GM08714 (cell line): ENCODE results near the gene GPR137B.

Experiments used
- H3K4me3 ChIP-seq: fragments of 200-500 bp; sonication (Bioruptor generic); 2 replicates; pipeline ENCODE4 v1.5.1; 2014; ENCODE audit warnings: mild to moderate bottlenecking, low read length, inconsistent platforms
- ZNF274 ChIP-seq: IDR thresholded peaks from 2 replicates; pipeline ENCODE4 v1.6.1; 2012; ENCODE audit warnings: mild to moderate bottlenecking, low read depth, low read length

Gene GPR137B

DNA sequence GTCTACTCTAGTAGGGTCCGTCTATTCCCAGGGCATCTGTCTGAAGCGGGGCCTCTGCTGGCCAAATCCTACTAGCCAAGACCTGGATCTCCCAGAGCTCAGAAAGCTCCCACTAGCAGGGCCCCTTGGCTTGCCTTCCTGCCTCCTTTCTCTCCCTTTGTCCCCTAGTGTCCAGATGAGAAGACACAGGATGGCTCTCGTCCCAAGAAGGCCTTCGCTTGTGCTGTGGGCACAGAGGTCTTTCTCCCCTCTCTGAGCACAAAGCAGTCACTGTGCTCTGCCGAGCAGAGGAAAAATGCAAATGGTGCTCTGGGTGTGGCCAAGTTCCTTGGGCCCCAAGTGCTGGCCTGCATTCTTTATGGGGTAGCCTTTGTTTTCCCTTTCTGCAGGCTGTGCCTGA, 13.0 kb upstream of the GPR137B start:
- no peak overlapping the region for H3K4me3 ChIP-seq
- no peak for TF ChIP-seq ZNF274

DNA sequence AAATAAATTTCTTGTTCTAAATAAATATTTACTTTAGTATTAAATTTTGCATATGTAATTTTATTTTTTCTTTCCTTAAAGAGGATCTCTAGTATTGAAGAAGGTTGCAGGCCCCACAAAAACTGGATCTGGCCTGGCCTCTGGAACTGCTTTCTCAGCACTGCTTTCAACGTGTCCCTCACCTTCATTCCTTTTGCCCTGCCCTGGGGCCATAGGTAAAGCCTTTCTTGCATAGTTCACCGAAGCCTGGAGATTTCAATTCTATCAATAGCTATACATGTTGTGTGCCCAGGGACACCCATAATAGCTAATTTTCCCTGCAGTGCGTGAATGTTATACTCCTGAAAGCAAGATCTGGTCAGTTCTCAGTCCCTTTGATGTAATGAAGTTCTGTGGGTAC, 12.0 kb upstream of the GPR137B start:
- no peak for TF ChIP-seq ZNF274
- H3K4me3 ChIP-seq, result no peak overlapping the region

DNA sequence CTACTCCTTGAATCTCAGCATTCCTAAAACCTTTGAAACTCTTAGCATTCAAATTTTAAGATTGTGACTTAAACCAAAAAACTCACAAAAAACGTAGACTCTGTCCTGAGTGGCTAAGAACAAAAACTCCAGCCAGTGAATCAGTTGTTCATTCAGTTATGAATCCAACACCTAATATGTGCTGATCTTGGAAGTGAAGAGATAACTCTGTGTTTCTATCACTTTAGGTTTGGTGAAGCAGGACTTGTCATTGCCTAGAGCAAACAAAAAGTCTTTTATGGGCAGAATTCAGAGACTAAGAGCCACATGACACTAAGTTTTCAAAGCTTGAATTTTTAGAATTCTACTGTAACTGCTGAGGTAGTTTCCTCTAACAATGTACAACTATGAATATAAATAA, 10.4 kb upstream of the GPR137B start:
- H3K4me3 ChIP-seq, result no peak overlapping the region
- no peak for TF ChIP-seq ZNF274

DNA sequence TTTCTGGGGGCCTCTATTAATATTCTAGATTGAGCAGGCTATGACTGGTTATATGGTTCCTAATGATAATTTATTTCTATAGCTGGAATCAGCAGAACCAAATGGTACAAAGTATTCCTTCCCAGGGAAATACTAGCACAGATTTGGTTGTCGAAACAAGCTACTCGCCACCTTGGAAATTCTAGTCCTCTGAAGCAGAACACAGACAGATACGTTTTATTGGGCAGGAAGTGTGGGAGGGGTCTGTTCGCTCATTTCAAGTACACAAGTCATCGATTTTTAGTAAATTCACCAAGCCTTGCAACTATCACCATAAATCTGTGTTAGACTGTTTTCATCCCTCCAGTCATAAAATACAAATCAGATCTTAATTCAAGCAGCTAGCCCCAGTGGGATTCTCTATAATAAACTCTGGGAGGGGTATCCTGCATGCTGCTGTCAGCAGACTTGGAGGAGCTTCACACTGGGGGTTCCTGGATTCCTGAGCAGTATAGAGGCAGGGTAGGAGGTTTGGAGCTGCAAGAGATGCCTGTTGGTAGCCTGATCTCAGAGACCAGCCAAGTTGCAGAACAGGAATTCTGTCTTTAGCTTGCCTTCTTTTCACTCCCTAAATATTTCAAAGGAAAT, 9.8 kb upstream of the GPR137B start:
- H3K4me3 ChIP-seq, result no peak overlapping the region
- no peak for TF ChIP-seq ZNF274

DNA sequence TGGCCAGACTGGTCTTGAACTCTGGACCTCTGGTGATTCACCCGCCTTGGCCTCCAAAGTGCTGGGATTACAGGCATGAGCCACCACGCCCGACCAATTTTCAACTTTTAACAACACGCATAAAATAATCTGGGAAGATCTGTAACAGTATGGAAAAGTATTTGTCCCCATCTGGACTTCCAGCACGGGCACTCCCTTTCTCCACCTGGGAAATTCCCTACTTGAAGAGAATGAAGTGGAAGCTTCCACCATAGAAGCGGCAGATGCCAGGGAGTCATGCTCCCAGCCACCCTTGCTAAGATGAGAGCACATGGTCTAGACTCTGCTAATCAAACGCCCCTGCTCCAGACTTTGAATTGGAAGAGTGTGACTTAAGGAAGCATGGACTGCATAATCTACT, 9.0 kb upstream of the GPR137B start:
- TF ChIP-seq ZNF274, result no peak
- no peak overlapping the region for H3K4me3 ChIP-seq

DNA sequence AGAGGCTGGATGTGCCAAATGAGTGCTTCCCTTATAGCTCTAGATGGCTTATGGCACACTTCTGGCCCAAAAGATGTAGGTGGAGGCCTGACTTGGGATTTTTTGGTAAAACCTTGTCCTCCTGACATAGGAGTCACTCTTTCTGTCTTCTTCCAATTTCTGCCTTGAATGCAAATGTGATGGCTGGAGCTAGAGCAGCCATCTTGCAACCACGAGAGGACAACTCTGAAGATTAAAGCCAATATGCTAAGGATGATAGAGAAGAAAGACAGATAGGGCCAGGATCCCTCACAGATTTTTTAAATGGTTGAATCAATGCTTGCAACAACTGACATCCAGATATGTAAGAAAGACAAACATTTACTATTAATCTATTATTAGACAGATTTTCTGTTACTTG, 8.5 kb upstream of the GPR137B start:
- no peak for TF ChIP-seq ZNF274
- H3K4me3 ChIP-seq, result no peak overlapping the region

DNA sequence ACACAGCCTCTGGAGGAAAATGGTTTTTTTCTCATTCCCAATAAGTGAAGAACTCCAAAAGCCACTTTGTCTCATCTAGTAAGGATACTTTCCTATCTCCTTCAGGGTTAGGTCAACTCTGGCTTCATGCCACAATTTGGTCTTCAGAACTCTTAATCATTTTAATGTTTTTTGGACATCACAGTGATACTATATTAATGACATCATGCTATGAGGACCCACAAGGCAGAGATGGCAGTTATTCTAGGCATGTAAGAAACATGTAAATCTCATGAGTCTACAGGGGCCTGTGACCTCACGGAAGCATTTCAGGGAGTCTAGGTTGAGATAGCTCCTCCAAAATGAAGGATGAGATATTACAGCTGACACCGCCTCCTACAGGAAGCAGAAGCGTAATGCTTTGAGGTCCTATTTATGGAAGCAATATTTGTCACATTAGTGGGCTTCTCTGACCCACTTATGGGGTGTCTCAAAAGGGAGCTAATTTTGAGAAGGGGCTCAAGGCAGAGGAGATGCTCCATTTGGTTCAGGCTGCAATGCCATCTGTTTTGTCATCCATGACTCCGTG, 5.0 kb upstream of the GPR137B start:
- no peak overlapping the region for H3K4me3 ChIP-seq
- no peak for TF ChIP-seq ZNF274

DNA sequence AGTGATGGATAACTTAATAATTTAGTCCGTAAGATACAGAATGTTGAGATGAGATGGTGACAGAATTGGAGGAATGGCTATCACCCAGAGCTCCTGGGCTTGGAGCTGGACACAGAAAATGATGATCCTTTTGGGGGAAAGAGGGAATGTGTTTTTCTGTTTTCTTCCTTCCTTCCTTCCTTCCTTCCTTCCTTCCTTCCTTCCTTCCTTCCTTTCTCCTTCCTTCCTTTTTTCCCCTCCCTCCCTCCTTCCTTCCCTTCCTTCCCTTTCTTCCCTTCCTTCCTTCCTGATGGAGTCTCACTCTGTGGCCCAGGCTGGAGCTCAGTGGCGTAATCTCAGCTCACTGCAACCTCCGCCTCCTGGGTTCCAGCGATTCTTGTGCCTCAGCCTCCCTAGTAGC, 2.8 kb upstream of the GPR137B start:
- TF ChIP-seq ZNF274, result no peak
- no peak overlapping the region for H3K4me3 ChIP-seq

DNA sequence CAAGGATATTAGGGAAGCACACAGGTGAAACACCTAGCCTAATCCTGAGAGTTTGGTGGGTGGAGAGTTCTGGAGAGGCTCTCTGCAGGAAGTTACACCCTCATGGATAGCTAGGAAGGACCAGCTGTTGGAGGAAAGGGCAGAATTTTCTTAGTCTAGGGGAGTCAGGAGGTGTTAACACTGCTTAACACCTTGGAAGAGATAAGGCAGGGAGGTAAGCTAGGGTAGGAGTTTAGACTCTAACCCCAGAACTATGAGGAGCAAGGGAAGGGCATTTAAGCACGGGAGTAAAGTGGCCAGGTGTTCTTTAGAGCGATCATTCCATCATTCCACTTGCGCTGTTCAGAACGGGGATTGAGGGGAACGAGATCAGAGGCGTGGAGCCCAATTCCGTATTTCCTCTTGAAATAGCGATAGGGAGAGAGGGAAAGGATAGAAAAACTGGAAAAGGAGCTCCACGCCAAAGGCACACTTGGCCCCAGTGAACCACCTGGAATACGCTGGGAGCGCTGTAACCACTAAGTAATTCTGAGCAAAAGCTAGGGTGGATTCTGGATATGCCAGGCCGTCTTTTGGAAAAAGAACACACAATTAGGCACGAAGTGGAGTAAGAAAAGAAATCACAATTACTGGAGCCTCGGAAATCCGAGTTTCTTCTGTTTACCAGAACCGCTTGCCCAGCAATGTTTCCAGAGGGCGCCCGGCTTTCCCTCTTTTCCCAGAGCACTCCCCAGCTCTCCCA, 1.5 kb upstream of the GPR137B start:
- peak overlapping the region; percentile 73; the same call in 1 of the 2 replicates for H3K4me3 ChIP-seq
- TF ChIP-seq ZNF274, result no peak

DNA sequence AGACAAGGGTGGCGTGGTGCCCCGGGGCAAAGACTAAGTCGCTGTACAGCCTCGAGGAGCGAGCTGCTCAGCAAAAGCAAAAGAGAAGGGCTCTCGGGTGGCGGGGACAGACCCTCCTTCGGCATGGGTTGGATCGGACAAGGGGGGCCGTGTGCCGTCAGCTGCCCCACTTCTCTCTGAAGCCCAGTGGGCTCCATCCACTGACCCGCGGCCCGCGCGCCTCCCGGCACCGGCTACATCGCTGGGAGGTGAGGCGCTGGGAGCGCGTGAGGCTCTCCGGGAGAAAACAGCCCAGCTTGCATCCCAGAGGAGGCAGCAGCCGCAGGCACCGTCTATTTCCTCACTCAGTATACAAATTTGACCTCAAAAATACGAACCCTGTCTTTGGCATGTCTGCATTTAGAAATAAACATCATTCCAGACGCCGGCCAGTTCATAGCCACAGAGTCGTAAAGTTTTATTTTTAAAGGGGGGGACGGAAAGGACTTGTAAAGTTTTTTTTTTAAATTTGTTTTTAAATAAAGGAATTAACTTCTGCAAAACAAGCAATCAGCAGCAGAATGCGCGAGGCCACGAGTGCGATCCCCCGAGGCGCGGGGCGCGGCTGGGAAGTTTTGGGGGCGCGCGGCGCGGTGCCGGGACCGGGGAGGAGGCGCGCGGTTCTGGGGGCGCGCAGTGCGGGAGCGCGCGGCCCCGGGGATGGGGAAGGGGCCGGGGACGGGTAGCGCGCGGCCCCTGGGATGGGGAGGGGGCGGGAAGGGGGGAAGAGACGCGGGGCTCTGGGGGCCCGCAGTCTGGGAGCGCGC, 689 bp upstream of the GPR137B start:
- H3K4me3 ChIP-seq, result peak overlapping the region; percentile 73
- TF ChIP-seq ZNF274, result no peak

DNA sequence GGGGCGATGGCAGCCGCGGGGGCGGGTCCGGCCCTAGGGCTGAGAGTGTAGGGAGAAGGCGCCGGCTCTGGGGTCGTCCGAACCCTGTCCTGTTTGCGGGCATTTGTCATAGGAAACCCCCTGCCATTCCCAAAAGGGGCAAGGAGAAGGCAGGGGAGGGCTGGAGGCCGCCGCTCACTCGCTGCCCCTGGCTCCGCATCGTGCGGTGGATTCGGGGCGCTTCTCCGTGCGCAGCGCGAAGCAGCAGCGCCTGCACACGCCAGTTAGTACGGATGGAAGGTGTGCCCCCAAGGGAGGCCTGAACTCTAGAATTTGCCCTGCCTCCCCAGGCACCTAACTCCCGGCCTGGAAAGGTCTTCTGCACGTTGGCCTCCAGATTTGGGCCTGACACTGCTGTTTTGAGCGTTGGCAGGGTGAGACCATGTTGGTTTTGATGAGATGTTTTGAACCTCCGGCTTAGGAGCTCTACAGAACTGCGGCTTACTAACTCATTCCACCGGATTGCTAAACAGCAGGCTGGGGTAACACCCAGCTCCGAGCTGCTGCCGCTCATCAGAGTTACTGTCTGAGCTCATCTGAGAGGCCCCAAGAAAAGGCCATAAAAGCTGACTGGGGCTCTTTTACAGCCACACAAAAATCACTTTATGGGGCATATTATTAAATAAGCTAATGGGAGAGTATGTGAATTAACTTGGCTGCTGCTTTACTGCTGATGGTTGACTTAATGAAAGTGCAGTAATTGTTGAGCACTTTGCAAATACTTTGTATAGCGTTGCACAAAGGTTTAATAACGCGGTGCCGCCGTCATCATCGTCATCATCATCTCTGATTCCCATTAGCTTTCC, 987 bp downstream of the GPR137B start:
- no peak for TF ChIP-seq ZNF274
- peak overlapping the region; percentile 82 for H3K4me3 ChIP-seq

DNA sequence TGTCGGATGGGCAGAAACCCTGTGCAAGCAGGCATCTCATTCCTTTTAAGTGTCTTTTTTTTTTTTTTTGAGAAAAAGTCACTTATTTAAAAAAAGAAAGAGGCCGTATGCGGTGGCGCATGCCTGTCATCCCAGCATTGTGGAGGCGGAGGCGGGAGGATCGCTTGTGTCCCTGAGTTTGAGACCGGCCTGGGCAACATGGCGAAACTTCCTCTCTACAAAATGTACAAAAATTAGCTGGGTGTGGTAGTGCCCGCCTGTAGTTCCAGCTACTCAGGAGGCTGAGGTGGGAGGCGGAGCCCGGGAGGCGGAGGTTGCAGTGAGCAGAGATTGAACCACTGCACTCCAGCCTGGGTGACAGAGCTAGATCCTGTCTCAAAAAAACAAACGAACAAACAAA, 1.7 kb downstream of the GPR137B start:
- H3K4me3 ChIP-seq, result peak overlapping the region; percentile 82

DNA sequence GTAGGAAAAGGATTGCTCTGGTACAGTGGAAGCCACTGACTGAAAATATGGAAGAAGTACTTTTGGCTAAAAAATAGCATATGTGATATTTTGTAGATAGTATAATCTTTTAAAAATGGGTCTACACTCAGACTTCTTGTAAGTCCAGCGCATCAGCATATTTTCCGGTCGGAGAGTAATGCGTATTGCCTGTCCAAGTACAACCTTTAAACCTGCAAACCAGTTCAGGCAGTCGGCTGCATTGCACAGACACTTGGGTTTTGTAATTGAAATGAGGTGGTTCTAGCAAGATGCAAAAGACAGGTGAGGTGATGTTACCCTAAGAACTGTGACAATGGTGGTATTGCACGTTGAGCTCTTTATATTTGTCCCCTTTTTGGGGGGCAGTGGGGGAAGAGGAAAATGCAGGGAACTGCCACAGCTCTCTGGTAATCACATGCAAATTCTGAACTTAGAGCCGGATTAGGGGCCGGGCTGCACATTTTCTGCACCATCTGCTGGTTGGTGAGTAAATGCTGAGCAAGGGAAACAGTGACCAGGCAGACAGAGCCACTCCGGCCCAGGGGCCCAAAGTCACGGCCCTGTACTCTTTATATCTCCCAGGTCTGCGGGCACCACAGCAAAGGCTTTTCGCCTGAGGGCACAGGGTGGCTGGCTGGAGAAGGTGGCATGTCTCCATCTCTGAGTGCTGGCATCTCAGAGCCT, 2.3 kb downstream of the GPR137B start:
- no peak for TF ChIP-seq ZNF274
- H3K4me3 ChIP-seq, result peak overlapping the region; percentile 82

More for the DNA sequence above, 1.7 kb downstream of the GPR137B start:
- TF ChIP-seq ZNF274, result no peak
